NOMO-1 (cell line): ENCODE data around the gene PIP5K1C.
A peak's percentile ranks its signal among the peaks of the same experiment; 100 is the strongest.
"Not testable (repeated sequence)": the region's sequence is repeated elsewhere in the genome, so short reads cannot be mapped to it uniquely, and the experiment has no call there.

Experiments used
- DNase-seq, 2 experiments: peaks; one replicate each; lab custom pipeline; 2025; ENCODE audit not compliant: unreplicated experiment in 2 of 2; lab: John Stamatoyannopoulos, UW

PIP5K1C gene

DNA sequence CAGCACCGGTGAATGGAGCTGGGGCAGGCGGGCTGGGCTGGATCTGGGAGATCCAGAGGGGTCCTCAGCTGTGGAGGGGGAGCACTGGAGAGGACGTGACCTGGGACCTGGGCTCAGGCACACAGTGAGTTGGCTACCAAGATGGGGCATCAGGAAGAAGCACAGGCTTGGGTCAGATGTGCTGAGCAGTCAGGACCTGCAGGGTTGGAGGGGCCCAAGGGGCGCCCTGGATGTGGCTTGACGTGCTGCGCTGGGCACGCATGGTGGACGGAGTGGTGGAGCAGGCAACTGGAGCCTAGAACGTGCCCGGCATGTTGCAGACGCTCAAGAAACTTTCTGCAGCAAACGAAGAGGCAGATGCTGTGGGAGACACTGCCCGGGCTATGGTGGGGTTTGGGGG, 20.7 kb downstream of the PIP5K1C start:
- DNase-seq: no peak

DNA sequence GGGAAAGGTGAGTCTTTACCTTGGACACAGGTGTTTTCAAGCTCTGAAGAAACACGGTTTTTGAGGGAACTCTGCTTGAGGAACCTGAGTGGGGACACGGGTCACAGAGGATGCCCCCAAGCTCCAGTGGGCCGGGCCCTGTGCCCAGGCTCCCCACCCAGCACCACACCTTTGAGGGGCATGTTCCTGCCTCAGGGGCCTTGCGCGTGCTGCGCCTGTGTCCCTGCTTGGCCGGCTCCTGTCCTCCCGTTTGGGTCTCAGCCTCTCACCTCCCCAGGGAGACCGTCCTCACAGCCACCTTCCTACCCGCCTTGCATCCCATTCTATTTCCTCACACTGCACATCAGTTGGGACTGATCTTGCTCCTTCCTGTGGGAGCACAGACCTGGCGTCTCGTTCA, 21.1 kb downstream of the PIP5K1C start:
- DNase-seq: no peak

DNA sequence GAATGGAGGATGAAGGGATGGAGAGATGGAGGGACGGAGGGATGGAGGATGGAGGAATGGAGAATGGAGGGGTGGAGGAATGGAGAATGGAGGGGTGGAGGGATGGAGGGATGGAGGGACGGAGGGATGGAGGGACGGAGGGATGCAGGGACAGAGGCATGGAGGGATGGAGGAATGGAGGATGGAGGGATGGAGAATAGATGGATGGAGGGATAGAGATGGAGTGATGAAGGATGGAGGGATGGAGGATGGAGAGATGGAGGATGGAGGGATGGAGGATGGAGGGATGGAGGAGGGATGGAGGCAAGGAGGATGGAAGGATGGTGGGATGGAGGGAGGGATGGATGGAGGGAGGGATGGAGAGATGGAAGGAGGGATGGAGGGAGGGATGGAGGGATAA, 22.1 kb downstream of the PIP5K1C start:
- no peak for DNase-seq

DNA sequence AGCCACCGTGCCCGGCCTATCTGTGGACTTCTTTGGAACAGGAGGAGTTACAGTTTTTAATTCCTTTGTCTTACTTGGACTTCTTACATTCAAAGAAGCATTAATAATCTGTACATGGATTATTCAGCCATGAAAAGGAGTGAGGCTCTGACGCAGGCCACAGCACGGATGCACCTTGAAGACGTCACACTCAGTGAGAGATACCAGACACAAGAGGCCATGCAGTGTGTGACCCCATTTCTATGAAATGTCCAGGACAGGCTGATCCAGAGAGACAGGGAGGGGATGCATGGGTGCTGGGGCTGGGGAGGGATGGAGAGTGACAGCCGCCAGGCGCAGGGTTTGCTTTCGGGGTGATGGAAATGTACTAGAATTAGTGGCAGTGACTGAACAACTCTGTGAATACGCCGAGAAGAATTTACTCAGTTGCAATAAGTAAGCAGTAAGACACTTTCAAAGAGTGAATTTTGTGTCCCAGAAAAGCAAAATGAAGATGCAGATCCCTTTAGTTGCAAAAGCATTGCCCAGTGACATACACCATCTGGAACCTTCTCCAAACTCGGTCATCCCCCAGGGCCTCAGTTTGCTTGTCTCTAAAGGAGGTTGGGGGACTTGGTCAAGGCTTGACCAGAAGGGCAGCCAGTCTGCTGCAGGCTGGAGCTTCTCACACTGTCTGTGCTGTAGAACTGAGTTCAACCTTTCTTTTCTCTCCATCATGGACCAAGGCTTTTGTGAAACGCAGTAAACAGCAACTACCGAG, 25.3 kb downstream of the PIP5K1C start:
- DNase-seq: no peak

DNA sequence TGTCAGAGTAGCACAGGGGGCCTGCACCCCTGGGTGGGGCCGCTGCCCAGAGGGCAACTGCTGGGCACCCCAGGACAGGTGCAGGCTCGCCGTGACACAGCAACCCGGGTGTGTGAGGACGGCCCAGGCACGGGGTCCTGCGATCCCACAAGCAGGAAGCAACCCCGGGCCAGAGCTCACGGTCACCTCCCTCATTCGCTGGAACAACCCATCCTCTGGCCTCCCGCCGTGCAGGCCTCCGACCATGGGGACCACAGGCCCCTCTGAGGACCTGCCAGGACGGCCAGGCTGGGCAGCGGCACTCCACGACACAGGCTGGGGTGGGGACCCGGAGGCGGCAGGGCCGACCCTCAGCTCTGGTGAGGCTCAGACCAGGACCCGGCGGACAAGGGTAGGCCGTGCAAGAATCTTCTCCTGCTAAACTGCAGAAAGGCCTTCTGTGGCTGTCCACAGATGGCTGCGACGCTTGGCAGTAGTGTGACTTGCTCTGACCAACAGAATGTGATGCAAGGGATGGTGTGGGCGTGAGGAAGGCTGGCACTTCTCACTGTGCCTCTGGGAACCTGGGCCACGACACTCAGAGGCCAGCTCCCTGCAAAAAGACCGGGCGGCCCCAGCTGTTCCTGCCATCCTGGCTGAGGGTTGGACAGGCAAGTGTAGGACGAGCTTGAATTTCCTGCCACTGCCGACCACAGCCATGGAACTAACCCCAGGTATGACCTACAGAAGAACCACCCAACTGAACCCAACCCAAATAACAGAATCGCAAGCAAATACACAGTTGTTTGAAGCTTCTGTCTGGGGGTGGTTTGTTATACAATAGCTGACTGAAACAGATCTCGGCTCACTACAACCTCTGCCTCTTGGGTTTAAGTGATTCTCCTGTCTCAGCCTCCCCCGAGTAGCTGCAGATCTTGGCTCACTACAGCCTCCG, 26.5 kb downstream of the PIP5K1C start:
- no peak for DNase-seq

DNA sequence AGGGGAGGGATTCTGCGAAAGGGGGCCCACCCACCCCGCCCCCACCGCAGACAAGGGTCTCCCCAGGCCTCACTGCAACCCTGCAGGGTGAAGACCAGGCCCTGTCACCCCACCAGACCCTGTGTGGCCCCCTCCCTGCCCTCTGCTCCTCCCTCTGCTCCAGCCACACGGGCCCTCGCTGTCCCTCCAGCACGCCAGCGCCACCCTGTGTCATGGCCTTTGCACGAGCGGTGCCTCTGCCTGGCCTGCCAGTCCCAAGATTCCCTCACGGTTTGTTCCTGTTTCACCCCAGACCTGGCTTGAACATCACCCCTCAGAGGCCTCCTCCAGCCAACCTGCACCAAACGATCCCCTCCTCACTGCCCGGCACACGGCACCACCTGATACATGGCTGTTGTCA, 27.3 kb downstream of the PIP5K1C start:
- DNase-seq: no peak

DNA sequence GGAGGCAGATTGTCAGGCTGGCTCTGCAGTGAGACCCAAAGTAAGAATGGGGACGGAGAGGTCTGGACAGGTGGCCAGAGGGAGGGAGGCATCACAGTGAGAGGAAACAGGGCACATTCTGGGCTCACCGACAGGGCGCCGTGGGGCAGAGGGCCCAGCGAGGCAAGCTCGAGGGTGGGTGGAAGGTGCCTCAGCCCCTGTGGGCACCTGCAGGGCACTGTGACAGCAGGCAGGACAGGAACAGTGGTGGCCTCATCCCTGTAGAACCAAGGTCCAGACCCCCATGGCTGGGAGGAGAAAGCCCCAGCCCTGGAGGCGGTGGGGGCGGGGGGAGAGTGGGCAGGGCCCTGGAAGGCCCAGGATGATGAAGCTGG, 27.7 kb downstream of the PIP5K1C start:
- no peak for DNase-seq

DNA sequence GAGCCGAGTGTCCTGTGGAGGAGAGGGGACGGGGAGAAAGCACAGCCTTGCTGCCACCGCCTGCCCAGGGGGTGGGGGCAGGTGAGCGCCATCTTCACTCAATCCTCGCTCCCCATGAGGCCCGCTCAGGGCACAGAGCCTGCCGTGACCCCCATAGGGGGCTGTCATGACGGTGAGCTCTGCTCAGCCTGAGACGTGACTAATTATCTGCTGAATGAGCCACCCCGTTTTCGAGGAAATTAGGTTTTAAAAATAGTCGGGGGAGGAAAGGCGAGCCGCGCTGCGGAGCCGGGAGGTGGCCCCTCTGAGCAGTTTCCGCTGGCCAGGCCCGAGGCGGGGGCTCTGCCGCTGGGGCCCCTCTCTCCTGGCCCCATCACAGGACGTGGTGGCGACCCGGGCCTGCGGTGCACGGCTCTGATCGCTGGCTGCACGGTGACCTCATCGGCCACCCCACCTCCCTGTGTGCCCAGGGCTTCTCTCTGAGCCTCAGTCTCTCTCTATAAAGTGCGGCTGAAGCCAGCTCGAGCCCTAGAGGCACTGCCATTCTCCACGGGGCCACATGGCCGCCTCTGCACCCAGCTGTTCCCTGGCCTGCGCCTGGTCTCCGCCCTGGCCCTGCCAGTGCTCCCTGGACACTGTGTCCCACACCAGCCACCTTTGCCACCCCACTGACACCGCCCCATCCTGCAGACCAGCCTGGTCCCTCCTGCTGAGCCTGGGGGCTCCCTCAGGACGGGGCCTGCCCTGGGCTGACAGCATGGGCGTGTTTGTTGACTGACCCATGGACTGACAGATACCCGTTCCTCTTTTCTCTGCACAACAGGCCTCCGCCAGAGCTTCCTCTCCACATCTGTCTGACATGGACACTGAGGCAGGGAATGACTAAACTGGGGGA, 28.3 kb downstream of the PIP5K1C start:
- DNase-seq: no peak

DNA sequence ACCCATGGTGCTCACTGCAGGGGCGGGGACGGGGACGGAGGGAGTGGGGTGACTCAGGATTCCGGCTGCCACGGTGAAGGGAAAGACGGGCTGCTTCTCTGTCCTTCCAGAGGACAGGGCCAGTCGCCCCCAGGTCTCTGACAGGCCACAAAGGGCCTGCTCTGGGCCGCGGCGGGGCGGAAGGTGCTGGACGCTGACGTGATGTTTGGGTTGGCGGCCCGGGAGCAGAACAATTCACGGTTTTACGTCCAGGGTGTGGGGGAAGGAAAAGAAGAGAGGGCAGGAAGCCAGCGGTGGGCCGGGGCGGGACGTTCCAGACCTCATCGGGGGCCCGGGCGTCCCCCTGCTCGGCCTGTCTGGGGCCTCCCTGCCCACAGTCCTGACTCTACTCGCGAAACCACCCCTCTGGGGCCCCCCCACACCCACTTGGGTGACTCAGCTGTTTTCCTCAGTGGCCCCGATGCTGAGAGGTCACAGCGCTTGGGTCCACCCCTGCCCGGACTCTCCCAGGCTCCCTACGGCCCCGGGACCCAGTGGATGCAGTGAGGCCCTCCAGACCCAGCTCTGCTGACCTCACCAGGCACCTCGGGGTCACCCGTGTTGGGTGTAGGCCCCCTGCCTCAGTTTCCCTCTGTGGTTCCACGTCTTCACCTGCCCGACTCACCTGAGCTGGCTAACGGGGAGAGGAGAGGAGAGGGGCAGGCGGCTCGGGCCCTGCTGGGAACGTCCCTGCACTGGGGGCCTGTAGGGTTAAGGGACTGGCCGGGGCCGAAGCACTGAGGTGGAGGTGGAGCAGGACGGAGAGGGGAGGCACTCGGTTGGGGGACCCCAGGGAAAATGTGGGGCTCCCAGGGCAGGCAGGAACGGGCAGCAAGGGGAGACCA, 29.2 kb downstream of the PIP5K1C start:
- no peak for DNase-seq

DNA sequence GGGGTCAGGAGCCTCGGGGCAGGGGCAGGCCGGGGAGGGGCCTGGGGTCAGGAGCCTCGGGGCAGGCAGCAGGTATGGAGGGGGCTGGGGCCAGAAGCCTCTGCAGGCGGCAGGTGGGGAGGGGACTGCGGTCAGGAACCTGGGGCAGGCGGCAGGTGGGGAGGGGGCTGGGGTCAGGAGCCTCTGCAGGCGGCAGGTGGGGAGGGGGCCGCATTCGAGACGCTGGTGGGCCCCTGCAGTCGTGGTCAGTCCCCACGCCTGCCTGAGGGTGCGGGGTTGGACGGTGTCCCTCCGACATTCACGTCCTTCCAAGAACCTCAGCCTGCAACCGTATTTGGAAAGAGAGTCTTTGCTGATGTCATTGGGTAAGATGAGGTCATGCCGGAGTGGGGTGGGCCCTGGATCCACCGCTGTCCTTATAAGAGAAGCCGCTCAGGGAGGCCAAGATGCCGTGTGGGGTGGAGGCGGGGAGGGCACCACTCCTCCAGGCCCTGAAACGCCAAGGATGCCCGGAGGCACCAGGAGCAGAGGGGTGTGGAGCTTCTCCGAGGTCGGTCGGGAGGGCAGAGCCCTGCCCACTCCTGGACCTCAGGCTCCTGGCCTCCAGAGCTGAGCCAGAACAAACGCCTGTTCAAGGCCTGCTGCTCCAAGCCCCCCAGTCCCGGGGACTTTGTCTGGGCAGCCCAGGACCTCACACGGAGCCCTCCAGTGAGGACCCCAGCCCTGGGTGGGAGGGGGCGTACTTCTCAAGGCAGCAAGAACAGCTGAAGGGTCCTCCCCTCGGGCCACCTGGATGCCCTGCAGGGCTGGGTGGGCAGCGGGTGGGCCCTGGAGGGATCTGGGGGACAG, 30.1 kb downstream of the PIP5K1C start:
- no peak for DNase-seq

DNA sequence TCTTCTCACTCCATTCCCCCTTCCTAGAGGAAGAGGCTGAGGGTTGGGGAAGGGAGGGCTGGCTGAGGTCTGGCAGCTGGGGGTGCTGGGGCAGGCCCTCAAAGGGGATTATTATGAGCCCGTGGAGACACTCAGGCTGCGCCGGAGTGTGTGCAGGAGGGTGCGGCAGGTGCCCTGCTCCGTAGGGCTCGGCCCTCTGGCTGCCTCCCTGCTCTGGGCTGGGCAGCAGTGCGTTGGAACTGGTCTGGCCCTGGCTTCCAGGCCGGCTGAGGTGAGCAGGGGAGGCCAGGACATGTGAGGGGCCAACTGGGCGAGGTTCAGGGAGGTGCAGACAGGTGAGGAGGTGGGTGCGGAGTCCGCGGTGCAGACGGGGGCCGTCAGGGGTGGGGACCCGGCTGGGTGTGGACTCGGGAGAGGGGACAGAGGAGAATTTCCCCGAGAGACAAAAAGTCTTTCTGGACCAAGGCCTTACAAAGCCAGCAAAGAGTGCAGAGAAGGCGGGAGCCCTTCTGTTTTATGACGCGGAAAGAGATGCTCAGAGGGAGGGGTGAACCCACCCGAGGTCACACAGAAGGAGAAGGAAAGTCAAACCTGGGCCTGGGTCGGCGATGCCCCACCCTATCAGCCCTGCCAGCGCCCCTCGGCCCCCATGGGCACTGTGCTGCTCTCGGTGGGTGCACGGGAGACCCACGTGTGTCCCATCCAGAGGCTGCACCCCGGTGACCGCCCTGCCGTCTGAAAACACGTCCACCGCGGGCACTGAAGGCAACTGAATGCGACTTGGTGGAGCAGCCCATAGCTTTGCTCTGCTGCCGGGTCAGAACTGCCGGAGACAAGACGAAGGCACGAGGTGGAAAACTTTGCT, 31.0 kb downstream of the PIP5K1C start:
- DNase-seq: no peak

DNA sequence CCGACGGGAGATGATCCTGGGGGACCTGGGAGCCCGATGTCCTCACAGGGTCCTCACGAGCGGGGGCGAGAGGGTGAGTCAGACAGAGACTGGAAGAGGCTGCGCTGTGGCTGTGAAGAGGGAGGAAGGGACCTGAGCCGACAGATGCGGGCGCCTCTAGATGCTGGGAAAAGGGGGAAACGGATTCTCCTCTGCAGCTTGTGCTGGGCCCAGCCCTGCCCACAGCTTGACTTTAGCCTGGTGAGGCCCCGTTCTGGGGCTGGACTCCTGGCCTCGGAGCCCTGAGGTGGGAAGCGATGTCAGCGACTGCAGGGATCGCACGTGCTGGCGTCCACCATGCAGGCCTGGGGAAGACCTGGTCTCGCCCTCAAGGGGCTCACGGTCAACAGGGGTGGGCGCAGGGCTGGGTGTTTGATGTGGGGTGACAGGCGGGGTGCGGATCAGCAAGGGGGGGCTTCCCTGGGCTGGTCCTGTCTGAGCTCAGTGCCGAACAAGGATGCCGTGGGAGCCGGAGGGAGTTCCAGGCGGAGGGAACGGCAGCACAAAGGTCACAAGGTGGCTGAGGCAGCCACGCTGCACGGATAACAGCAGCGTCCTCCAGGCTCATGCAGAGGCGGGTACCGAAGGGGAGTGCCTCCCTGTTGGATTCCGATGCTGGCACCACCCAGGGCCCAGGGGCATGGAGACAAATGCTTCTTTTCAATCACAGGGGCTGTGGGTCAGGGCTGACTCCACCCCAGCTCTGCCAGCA, 31.8 kb downstream of the PIP5K1C start:
- DNase-seq: no peak

DNA sequence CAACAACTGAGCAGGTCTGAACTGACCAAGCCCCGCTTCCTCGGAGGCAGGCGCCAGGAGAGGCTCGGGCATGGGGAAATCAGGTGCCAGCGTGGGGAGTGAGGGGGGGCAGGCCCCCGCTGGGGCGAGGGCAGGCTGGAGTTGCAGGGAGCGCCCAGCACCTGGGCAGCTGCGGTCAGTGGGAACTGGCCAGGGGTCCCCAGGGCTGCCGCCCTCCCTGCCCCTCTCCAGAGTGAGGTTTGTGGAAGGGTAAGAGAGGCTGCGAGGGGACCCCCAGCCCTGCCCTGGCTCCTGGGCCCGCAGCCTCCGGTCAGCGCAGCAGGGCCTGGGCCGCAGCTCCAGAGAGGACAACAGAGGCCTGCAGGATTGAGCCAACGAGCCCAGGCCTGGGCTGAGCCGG, 32.5 kb downstream of the PIP5K1C start:
- no peak for DNase-seq

DNA sequence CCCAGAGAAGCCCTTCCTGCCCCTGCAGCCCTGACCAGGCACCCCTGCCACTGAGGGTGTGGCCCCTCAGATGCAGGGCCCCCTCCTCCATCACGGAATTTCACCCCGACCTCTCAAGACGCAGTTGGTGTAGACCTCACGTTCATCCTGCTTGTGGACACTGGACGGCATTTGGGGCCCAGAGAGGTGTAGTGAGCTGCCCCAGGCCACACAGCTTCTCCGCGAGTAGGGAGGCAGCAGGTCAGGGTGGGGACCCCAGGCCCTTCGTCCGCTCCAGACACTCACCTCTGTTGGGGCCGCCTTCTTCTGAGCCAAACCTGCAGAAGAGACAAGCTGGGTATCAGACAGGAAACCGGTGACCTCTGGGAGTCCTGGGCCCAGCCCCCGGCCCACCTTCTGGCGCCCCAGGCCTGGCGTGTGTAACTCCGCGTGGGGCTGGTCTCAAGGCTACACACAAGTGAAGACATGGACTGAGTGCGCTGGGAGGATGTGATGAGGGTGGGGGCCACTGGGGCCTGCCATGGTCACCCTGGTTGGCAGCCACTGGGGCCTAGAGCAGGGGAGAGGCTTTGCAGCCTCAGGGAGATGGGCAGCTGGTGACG, 33.1 kb downstream of the PIP5K1C start:
- no peak for DNase-seq

DNA sequence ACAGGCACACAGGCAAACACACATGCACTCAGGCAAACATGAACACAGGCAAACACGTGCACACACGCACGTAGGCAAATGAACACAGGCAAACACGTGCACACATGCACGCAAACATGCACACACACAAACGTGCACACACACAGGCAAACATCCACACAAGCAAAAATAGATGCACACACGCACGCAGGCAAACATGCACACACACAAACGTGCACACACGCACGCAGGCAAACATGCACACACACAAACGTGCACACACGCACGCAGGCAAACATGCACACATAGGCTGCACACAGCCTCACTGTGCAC, 33.8 kb downstream of the PIP5K1C start:
- not testable (repeated sequence) for DNase-seq

DNA sequence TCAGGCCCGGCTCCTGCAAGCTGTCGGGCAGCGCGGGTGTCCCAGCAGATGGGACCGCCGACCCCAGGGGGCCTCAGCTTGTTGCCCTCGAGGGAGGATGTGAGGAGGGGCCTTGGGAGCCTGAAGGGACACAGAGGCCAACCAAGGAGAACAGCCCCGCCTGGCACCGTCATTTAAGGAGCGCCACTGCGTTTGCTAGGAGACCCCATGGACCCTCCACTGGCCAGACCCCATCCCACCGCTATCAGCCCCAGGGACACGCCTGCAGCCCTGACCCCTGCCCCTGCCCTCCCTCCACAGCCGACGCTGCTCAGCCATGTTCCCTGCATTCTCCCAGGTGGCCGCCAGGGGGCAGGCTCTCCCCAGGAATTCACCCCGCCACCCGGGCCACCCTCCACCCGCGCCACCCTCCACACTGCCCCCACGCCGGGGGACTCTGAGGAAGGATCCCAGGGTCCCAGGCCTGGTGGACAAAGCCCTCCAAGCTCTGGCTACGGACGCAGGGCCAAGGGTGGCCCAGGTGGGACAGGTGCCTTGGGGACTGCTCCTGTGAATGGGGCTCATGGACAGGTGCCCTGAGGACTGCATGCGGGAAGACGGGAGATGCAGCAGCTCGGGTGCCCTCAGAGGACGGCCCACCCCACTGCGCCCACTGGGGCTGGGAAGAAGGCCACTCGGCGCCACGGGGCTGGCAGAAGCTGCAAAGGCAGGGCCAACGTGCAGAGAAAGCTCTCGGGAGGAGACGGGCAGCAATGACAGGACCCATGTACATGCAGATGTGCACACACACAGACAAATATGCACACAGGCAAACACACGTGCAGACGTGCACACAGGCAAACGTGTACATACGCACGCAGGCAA, 34.4 kb downstream of the PIP5K1C start:
- peak in 1 of 2 experiments; percentile 22 for DNase-seq
